IMR-90 (cell line): Measurements from ENCODE around the gene CFAP210. TPM values are rescaled to one million over a fixed set of nuclear protein-coding genes. Genes with fewer than 3 reads are reported as not detected.

Experiments used
- ATAC-seq: fragments of 200-7000 bp; cut with Tn5 transposase; 2 replicates; pipeline ENCODE4 v1.9.1; 2020; ENCODE audit warnings: low read depth, mild to moderate bottlenecking, moderate library complexity
- BruUV-seq: library from RNA; stranded (reverse); fragments of 400-500 nt; replicated peaks from 2 replicates; lab custom pipeline; 2021; lab: Mats Ljungman, UMichigan
- CTCF ChIA-PET: fragments of 300-600 bp; formaldehyde crosslinking; extraction: SDS; loops from one replicate; lab custom pipeline; 2021; ENCODE audit warnings: antibody characterized with exemption; lab: Yijun Ruan, JAX
- POLR2A ChIA-PET: fragments of 300-600 bp; sonication (Branson Sonifier 250); formaldehyde crosslinking; loops from one replicate; lab custom pipeline; 2022; ENCODE audit warnings: antibody characterized with exemption; ENCODE audit not compliant: unreplicated experiment; lab: Charles Lee
- DNase-seq: peaks from one replicate; pipeline ENCODE4 v3.0.0; 2013
- H2AFZ ChIP-seq: replicated peaks from 2 replicates; pipeline ENCODE3; 2013; ENCODE audit warnings: low read length, mild to moderate bottlenecking; ENCODE audit not compliant: poor library complexity
- H2AK5ac ChIP-seq: 2 replicates; pipeline ENCODE4 v1.6.1; 2013; ENCODE audit warnings: low read depth, low read length, inconsistent platforms
- H2AK9ac ChIP-seq: replicated peaks from 2 replicates; pipeline ENCODE3; 2013; ENCODE audit warnings: mild to moderate bottlenecking, low read depth, low read length, moderate library complexity; ENCODE audit not compliant: poor library complexity
- H2BK120ac ChIP-seq: 2 replicates; pipeline ENCODE4 v1.6.1; 2013; ENCODE audit warnings: low read depth, low read length, inconsistent platforms
- H2BK15ac ChIP-seq: 3 replicates; pipeline ENCODE4 v1.6.1; 2013; ENCODE audit warnings: low read depth, low read length, inconsistent platforms
- H2BK20ac ChIP-seq: 2 replicates; pipeline ENCODE4 v1.6.1; 2013; ENCODE audit warnings: low read depth, mild to moderate bottlenecking, inconsistent platforms, low read length, moderate library complexity
- H2BK5ac ChIP-seq: 2 replicates; pipeline ENCODE4 v1.6.1; 2013; ENCODE audit warnings: mild to moderate bottlenecking, low read depth, low read length, inconsistent platforms; ENCODE audit not compliant: poor library complexity, severe bottlenecking
- H3K14ac ChIP-seq: replicated peaks from 2 replicates; pipeline ENCODE4 v1.6.1; 2013; ENCODE audit warnings: low read depth, low read length, inconsistent platforms
- H3K18ac ChIP-seq: 2 replicates; pipeline ENCODE4 v1.6.1; 2013; ENCODE audit warnings: low read depth, low read length, control low read depth
- H3K23ac ChIP-seq: 2 replicates; pipeline ENCODE4 v1.6.1; 2013; ENCODE audit warnings: low read depth, low read length, inconsistent platforms
- H3K27ac ChIP-seq: 2 replicates; pipeline ENCODE4 v1.5.1; 2013; ENCODE audit warnings: mild to moderate bottlenecking, control low read depth, low read length; ENCODE audit not compliant: insufficient read depth
- H3K27me3 ChIP-seq: 2 replicates; pipeline ENCODE4 v1.6.1; 2013; ENCODE audit warnings: low read length; ENCODE audit not compliant: control insufficient read depth, insufficient read depth
- H3K36me3 ChIP-seq: 2 replicates; pipeline ENCODE4 v1.6.1; 2013; ENCODE audit warnings: low read length, mixed read lengths; ENCODE audit not compliant: control insufficient read depth, insufficient read depth
- H3K4ac ChIP-seq: 2 replicates; pipeline ENCODE4 v1.6.1; 2013; ENCODE audit warnings: low read depth, low read length, inconsistent platforms
- H3K4me1 ChIP-seq: 2 replicates; pipeline ENCODE4 v1.6.1; 2013; ENCODE audit warnings: low read length, mixed read lengths; ENCODE audit not compliant: control insufficient read depth, insufficient read depth
- H3K4me2 ChIP-seq: 2 replicates; pipeline ENCODE4 v1.6.1; 2013; ENCODE audit warnings: low read depth, mild to moderate bottlenecking, control low read depth, low read length, moderate library complexity
- H3K4me3 ChIP-seq: 2 replicates; pipeline ENCODE4 v1.5.1; 2013; ENCODE audit warnings: low read depth, mild to moderate bottlenecking, control low read depth, low read length, moderate library complexity; ENCODE audit not compliant: insufficient read depth
- H3K56ac ChIP-seq: 2 replicates; pipeline ENCODE4 v1.6.1; 2013; ENCODE audit warnings: low read length, inconsistent platforms; ENCODE audit not compliant: insufficient read depth; ENCODE audit errors: extremely low read depth
- H3K79me1 ChIP-seq, 2 experiments: 2 replicates each; pipeline ENCODE4 v1.6.1; 2013; ENCODE audit warnings: low read length in 2 of 2, inconsistent platforms in 1 of 2, low read depth in 1 of 2
- H3K9ac ChIP-seq: 2 replicates; pipeline ENCODE4 v1.6.1; 2013; ENCODE audit warnings: low read depth, low read length, control low read depth
- H3K9me1 ChIP-seq: 2 replicates; pipeline ENCODE4 v1.6.1; 2013; ENCODE audit warnings: low read length, inconsistent platforms; ENCODE audit not compliant: insufficient read depth
- H3K9me3 ChIP-seq: 2 replicates; pipeline ENCODE4 v1.6.1; 2013; ENCODE audit warnings: low read length; ENCODE audit not compliant: control insufficient read depth, insufficient read depth
- H4K20me1 ChIP-seq: 2 replicates; pipeline ENCODE4 v1.6.1; 2013; ENCODE audit warnings: low read length, inconsistent platforms; ENCODE audit not compliant: insufficient read depth
- H4K5ac ChIP-seq: 2 replicates; pipeline ENCODE4 v1.6.1; 2013; ENCODE audit warnings: mild to moderate bottlenecking, low read depth, low read length, control low read depth
- H4K8ac ChIP-seq, 2 experiments: 2 replicates each; pipeline ENCODE4 v1.6.1; 2013; ENCODE audit warnings: low read depth in 2 of 2, low read length in 2 of 2, control low read depth in 1 of 2, inconsistent platforms in 1 of 2
- H4K91ac ChIP-seq: 2 replicates; pipeline ENCODE4 v1.6.1; 2013; ENCODE audit warnings: low read depth, low read length, inconsistent platforms; ENCODE audit not compliant: insufficient read depth
- CEBPB ChIP-seq: IDR thresholded peaks from 2 replicates; pipeline ENCODE4 v1.6.1; 2012; ENCODE audit warnings: low read depth, low read length, improper control_type of control experiment
- CHD1 ChIP-seq: IDR thresholded peaks from 2 replicates; pipeline ENCODE4 v1.6.1; 2012; ENCODE audit warnings: low read depth, low read length, improper control_type of control experiment
- FOS ChIP-seq: fragments of 150-350 bp; IDR thresholded peaks from 2 replicates; pipeline ENCODE4 v1.6.1; 2016; ENCODE audit warnings: low read depth, low read length
- MXI1 ChIP-seq: IDR thresholded peaks from 2 replicates; pipeline ENCODE4 v1.6.1; 2012; ENCODE audit warnings: low read depth, mild to moderate bottlenecking, low read length, moderate library complexity, borderline replicate concordance
- NFE2L2 ChIP-seq: fragments of 150-350 bp; IDR thresholded peaks from 2 replicates; pipeline ENCODE4 v1.6.1; 2016; ENCODE audit warnings: low read depth, mild to moderate bottlenecking, low read length
- RAD21 ChIP-seq: IDR thresholded peaks from 2 replicates; pipeline ENCODE4 v1.6.1; 2012; ENCODE audit warnings: low read length, improper control_type of control experiment
- RCOR1 ChIP-seq: IDR thresholded peaks from 2 replicates; pipeline ENCODE4 v1.6.1; 2012; ENCODE audit warnings: mild to moderate bottlenecking, low read length, improper control_type of control experiment; ENCODE audit not compliant: insufficient replicate concordance
- USF2 ChIP-seq: fragments of 150-350 bp; IDR thresholded peaks from 2 replicates; pipeline ENCODE4 v1.6.1; 2017; ENCODE audit warnings: mild to moderate bottlenecking, antibody characterized with exemption, low read length, low read depth
- WGBS, 2 experiments: methylation state at CpG; one replicate each; pipeline versions ENCODE4 v1.1.5 to v1.1.7; 2013; ENCODE audit warnings: missing lambda C conversion rate in 2 of 2; ENCODE audit not compliant: insufficient read length in 1 of 2; ENCODE audit errors: extremely low coverage in 2 of 2; 5-methylcytosine and 5-hydroxymethylcytosine counted together
- dilution Hi-C: fragments of 300-500 bp; cut with HindIII; formaldehyde crosslinking; loops from one replicate; pipeline ENCODE4 v1.14.3; 2018; ENCODE audit warnings: low sequenced_read_pairs; ENCODE audit not compliant: unreplicated experiment
- in situ Hi-C: fragments of 300-500 bp; cut with MboI; formaldehyde crosslinking; loops from 3 replicates; pipeline ENCODE4 v1.14.3; 2019; ENCODE audit warnings: low sequenced_read_pairs, inconsistent platforms, mixed read lengths
- intact Hi-C: fragments of 100-400 bp; cut with micrococcal nuclease; formaldehyde crosslinking; loops from 2 replicates; pipeline ENCODE4 v1.10.0; 2022
- polyA plus RNA-seq, 3 experiments: library from polyadenylated mRNA; depleted of rRNA; stranded (reverse); fragments of >200 nt; gene quantifications; 2 replicates each; pipeline ENCODE4 v1.2.3, GENCODE V29; 2012; ENCODE audit warnings: low replicate concordance in 1 of 3
- total RNA-seq: library from RNA; depleted of rRNA; stranded (reverse); fragments of >200 nt; gene quantifications from 2 replicates; pipeline ENCODE4 v1.2.3, GENCODE V29; 2012
- TF ChIP-seq, protein P1 (sequence below): conservative IDR thresholded peaks from 2 replicates; pipeline ENCODE4 v1.5.1; 2012; ENCODE audit warnings: mild to moderate bottlenecking, low read depth, low read length, improper control_type of control experiment

CFAP210 gene
- total and polyA plus RNA-seq, 2 of the 4 experiments (the other 2 are of a cell fraction): not detected

GRCh38 chr2:169625781-169626180, 68.4 kb downstream of the CFAP210 start:
- in situ Hi-C loops: no loop called here
- Histone ChIP-seq H3K9ac (no peak overlapping the region), H4K91ac (no peak overlapping the region), H2BK20ac (no peak overlapping the region), H3K9me1 (peaks cover 9% of the 10 kb centered on the region), H2BK5ac (no peak overlapping the region), H4K8ac (no peak overlapping the region), H3K56ac (no peak overlapping the region), H3K4me2 (no peak overlapping the region), H2AK9ac (no peak overlapping the region), H3K79me1 (peaks cover 17 to 27% of the 10 kb centered on the region in 2 experiments), H3K9me3 (no peaks in the 10 kb centered on the region), H3K27ac (no peak overlapping the region), H3K27me3 (no peaks in the 10 kb centered on the region), H2AK5ac (no peak overlapping the region), H3K18ac (no peak overlapping the region), H2BK120ac (no peak overlapping the region), H4K5ac (no peak overlapping the region), H3K36me3 (peaks cover 22% of the 10 kb centered on the region), H3K4me3 (no peak overlapping the region), H3K4ac (no peak overlapping the region), H3K14ac (no peak overlapping the region), H4K20me1 (peaks cover 4% of the 10 kb centered on the region; the same call in 1 of the 2 replicates), H2BK15ac (no peak overlapping the region), H3K4me1 (no peaks in the 10 kb centered on the region), H3K23ac (no peak overlapping the region), H2AFZ (no peak overlapping the region)
- intact Hi-C loops: no loop called here
- BruUV-seq: no TSS peak
- WGBS, 2 experiments: 100% methylated on average over 1 of the region's 3 CpGs; no CpG with 5 or more reads in 1 of the 2 experiments
- ChIA-PET POLR2A (no interaction called here), CTCF (no interaction called here)
- TF ChIP-seq NFE2L2 (no peak), RCOR1 (no peak), MXI1 (no peak), CHD1 (no peak), RAD21 (no peak), USF2 (no peak), CEBPB (no peak), FOS (no peak)
- TF ChIP-seq, protein P1, sequence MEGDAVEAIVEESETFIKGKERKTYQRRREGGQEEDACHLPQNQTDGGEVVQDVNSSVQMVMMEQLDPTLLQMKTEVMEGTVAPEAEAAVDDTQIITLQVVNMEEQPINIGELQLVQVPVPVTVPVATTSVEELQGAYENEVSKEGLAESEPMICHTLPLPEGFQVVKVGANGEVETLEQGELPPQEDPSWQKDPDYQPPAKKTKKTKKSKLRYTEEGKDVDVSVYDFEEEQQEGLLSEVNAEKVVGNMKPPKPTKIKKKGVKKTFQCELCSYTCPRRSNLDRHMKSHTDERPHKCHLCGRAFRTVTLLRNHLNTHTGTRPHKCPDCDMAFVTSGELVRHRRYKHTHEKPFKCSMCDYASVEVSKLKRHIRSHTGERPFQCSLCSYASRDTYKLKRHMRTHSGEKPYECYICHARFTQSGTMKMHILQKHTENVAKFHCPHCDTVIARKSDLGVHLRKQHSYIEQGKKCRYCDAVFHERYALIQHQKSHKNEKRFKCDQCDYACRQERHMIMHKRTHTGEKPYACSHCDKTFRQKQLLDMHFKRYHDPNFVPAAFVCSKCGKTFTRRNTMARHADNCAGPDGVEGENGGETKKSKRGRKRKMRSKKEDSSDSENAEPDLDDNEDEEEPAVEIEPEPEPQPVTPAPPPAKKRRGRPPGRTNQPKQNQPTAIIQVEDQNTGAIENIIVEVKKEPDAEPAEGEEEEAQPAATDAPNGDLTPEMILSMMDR: no peak
- DNase-seq (no peak), ATAC-seq (no peak)
- dilution Hi-C loops: no loop called here
